ENCODE data around the gene AZU1.

GRCh38 chr19:854549-854948, 26.9 kb downstream of the AZU1 start:
- TF ChIP-seq CTCF (conservative IDR thresholded peaks at IDR 0.05; ENCODE audit: low read depth, low read length) (no peak), EZH2 (IDR thresholded peaks at IDR 0.05; ENCODE audit: borderline replicate concordance, low read depth, low read length, poor library complexity, severe bottlenecking) (no peak)
